ENCODE data around the gene CCDC148. TPM values are rescaled to one million over a fixed set of nuclear protein-coding genes. Genes with fewer than 3 reads are reported as not detected.
"Not testable (repeated sequence)": the region's sequence is repeated elsewhere in the genome, so short reads cannot be mapped to it uniquely, and the experiment has no call there.

The CCDC148 gene
- total RNA-seq, 1 donor from 2014 or later: 25.7 TPM

DNA sequence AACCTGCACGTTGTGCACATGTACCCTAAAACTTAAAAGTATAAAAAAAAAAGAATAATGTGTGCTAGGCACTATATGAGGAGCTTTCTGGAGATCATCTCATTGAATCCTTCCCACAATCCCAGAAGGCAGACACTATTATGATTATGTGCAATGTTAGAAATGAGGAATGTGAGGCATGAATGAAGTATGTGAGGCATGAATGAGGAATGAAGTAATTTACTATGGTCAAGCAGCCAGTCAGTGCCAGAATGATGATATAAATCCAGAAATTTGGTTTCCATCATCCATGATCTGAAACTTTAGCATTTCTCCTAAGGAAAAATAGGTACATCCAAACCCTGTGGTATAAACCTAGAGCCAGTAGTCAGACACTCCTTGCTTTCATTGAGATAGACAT, 42.0 kb downstream of the CCDC148 start:
- no peak for DNase-seq

DNA sequence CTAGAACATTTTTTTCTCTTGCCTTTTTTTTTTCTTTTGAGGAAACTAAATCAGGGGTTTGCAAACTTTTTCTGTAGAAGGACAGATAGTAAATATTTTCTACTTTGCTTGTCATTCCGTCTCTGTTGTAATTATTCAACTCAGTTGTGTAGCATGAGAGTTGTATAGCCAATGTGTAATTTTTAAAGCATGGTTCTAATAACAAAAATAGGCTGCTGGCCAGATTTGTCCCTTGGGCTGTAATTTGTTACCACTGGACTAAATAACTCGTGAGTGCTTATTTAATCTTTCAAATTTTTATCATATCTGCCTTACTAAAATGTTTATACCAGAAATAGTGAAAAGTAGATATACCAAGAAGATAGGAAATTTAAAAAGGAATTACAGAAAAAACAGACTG, 43.0 kb downstream of the CCDC148 start:
- no peak for DNase-seq

- DNase-seq: no peak
Measured at GRCh38 chr2:158412206-158412605, 44.3 kb downstream of the CCDC148 start.

DNA sequence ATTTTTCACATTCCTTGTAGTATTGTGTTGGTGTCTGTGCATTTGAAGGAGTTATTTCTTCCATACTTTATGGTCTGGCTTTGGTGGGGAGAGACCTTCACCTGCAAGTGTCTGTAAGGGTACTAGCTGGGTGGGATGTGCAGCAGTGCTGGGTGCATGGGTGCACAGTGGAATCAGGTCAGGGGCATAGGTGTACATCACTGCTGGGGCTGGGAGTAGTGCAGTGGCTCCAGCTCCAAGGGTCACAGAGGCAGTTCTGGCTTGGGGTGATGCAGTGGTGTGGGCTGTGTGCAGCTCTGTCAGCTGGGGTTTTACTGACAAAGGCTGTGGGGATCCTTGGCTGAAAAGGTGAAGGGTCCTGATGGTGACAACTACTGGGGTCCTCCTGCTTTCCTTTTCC, 44.8 kb downstream of the CCDC148 start:
- DNase-seq: no peak

GRCh38 chr2:158410132-158410531, 46.4 kb downstream of the CCDC148 start:
- DNase-seq: no peak

- no peak for DNase-seq
Measured at GRCh38 chr2:158407031-158407430, 49.5 kb downstream of the CCDC148 start.

DNA sequence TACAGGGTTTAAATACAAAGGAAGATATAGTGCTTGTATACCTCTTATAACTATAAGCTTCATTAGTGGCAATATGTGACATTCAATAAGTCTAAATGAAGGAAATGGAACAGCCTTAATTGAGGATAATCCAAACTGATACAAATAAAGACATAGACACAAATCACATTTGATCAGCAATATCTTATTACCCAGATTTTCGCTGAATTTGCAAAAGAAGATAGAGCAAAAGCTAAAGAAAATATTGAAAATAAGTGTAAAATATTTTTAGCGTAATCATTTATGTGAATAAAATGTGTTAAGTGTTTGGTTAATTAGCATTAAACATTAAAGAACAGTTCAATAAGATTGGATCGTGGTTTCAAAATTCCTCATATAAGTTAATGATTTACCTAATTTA, 51.2 kb downstream of the CCDC148 start:
- DNase-seq: no peak

- DNase-seq: no peak
Measured at GRCh38 chr2:158403237-158403636, 53.3 kb downstream of the CCDC148 start.

DNA sequence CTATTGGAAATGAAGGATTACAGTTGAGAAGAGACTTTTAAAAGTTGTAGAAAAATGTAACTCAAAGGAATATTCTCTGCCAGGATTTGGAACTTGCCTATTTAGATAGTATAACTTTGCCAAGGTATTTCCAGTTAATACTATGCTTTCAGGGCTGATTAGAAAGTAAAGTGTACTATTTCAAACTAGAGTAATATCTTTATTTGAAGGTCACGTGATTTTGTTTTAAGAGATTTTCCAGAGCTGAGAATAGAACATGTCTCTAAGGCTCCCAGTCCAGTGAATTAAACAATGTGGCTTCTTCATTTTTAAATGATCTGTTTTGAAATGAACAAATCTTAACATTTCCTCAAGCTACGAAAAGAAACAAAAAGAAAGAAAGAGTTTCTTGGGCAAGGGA, 53.9 kb downstream of the CCDC148 start:
- DNase-seq: no peak

- no peak for DNase-seq
Measured at GRCh38 chr2:158395166-158395565, 61.4 kb downstream of the CCDC148 start.

GRCh38 chr2:158394453-158394852, 62.1 kb downstream of the CCDC148 start:
- no peak for DNase-seq

GRCh38 chr2:158393886-158394285, 62.7 kb downstream of the CCDC148 start:
- no peak for DNase-seq

DNA sequence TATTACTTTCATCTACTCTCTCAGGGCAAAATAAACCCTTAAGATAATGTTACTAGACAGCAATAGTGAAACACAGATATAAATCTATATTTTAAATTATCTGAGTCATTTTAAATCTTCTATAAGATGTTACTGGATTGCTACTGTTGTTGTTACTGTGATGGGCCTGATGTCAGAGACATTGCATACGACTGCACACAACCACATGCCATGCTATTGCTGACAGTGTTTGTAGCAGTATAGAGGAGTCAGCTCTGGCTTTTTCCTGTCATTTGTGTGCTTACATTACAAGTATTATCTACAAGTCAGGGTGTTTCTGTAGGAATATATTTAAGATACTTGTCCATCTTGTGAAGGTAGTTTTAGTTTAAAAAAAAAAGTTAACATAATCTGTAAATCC, 63.9 kb downstream of the CCDC148 start:
- no peak for DNase-seq

- DNase-seq: no peak
Measured at GRCh38 chr2:158391876-158392275, 64.7 kb downstream of the CCDC148 start.

DNA sequence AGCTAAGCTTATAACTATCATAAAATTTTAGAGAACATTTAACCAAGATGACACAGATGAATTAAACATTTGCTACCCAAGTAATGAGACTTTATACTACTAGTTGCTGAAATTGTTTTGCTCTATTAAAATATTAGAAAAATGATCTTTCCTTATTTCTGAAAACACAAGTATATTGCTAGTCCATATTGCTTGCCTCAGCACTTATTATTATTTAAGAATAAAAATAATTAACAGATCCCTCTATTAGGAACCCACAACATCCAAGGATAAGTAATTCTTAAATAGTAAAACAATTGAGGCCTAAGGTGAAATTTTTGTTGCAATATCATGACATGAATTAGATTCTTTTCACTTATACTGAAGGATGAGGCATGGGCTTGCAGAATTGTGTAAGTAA, 65.2 kb downstream of the CCDC148 start:
- DNase-seq: no peak

GRCh38 chr2:158388159-158388558, 68.4 kb downstream of the CCDC148 start:
- no peak for DNase-seq

DNA sequence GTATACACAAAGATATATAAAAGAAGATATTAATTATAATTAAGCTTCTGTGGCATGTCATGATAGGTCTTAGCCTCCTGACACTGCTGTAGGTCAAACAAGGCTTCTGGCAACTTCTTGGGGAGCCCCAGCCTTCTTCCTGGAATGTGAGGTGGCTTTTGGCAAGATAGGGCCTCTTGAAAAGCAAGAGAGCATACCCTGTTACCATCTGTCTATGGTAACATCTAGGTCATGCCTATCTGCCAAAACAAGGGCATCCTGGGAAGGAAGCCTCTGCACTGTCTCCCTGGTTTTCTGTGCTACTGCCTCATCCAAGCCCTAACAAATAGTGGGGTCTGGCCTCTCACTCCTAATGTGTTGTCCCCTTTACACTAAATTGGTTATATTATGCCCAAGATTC, 70.9 kb downstream of the CCDC148 start:
- DNase-seq: no peak

GRCh38 chr2:158381978-158382377, 74.6 kb downstream of the CCDC148 start:
- no peak for DNase-seq

- DNase-seq: no peak
Measured at GRCh38 chr2:158381205-158381604, 75.3 kb downstream of the CCDC148 start.

DNA sequence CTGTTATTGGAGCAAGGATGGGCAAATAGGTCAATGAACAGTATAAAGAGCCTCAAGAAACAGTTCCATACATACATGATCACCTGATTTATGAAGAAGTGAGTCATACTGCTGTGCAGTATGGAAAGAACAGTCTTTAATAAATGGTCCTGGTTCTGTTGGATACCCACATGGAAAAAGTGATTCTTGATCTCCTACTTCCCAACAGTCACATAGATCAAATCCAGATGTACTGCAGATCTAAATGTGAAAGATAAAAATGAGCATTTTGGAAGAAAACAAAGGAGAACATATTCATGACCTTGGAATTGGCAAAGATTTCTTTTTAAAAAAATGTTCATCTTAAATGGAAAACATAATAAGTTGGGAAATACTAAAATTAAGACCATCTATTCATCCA, 75.8 kb downstream of the CCDC148 start:
- DNase-seq: no peak

GRCh38 chr2:158378926-158379325, 77.6 kb downstream of the CCDC148 start:
- no peak for DNase-seq

- DNase-seq: no peak
Measured at GRCh38 chr2:158366342-158366741, 90.2 kb downstream of the CCDC148 start.

GRCh38 chr2:158359846-158360245, 96.7 kb downstream of the CCDC148 start:
- DNase-seq: no peak

GRCh38 chr2:158357699-158358098, 98.9 kb downstream of the CCDC148 start:
- no peak for DNase-seq

- no peak for DNase-seq
Measured at GRCh38 chr2:158357122-158357521, 99.4 kb downstream of the CCDC148 start.

DNA sequence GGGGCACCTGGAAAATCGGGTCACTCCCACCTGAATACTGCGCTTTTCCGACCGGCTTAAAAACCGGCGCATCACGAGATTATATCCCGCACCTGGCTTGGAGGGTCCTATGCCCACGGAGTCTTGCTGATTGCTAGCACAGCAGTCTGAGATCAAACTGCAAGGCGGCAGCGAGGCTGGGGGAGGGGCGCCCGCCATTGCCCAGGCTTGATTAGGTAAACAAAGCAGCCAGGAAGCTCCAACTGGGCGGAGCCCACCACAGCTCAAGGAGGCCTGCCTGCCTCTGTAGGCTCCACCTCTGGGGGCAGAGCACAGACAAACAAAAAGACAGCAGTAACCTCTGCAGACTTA, 105.1 kb downstream of the CCDC148 start:
- not testable (repeated sequence) for DNase-seq
